Subcutaneous adipose tissue (tissue), 4 donors: ENCODE results near the gene CALM1. TPM values are rescaled to one million over a fixed set of nuclear protein-coding genes. Genes with fewer than 3 reads are reported as not detected.

Experiments
- total RNA-seq, 4 donors: library from RNA; depleted of rRNA; stranded (reverse); fragments of >200 nt; gene quantifications; one replicate each; pipeline ENCODE4 v1.1.0, GENCODE V29; 2016
- TF ChIP-seq, protein P1 (sequence below): fragments of 450-650 bp; IDR thresholded peaks from one replicate; pipeline ENCODE4 v1.5.1; 2016; ENCODE audit warnings: low read depth, mild to moderate bottlenecking, control low read depth, antibody characterized with exemption, moderate library complexity

The CALM1 gene
- total RNA-seq, 4 donors from 2014 or later: 224 to 493 (median 260) TPM

DNA sequence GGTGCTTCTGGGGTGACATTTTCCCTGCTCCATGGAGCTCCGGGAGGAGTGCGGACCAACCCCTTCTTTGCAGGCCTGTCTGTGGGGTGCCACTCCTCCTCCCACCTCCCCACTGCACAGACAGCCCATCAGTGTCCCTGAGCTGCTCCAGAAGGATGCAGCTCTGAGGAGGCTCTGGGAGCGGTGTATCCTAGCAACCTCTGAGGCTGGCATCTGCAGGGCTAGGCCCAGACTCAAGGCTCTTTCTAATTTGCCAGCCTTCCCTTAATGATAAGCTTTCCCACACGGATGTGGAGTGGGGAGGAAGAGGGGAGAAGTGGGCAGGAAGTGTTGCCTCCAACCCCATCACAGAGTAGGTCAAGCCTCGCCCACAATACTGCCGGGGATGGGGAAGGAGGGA lies 59.7 kb downstream of the CALM1 start:
- TF ChIP-seq, protein P1, sequence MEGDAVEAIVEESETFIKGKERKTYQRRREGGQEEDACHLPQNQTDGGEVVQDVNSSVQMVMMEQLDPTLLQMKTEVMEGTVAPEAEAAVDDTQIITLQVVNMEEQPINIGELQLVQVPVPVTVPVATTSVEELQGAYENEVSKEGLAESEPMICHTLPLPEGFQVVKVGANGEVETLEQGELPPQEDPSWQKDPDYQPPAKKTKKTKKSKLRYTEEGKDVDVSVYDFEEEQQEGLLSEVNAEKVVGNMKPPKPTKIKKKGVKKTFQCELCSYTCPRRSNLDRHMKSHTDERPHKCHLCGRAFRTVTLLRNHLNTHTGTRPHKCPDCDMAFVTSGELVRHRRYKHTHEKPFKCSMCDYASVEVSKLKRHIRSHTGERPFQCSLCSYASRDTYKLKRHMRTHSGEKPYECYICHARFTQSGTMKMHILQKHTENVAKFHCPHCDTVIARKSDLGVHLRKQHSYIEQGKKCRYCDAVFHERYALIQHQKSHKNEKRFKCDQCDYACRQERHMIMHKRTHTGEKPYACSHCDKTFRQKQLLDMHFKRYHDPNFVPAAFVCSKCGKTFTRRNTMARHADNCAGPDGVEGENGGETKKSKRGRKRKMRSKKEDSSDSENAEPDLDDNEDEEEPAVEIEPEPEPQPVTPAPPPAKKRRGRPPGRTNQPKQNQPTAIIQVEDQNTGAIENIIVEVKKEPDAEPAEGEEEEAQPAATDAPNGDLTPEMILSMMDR: no peak

DNA sequence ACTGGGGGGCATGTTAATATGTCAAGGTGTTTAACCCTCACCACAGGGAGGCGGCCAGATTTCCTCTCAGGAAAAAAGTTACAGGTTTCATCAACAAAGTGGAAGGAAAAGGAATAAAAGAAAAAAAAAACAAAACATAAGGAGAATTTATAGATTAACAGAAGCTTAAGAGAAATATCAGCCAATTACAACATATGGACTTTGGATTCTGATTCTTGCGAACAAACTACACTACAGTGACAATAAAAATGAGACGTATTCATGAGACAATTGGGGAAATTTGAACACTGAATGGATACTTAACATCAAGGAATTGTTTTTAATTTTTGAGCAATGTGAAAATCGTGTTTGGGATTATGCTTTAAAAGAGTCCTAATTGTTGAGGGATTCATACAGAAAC lies 60.4 kb downstream of the CALM1 start:
- TF ChIP-seq, protein P1: no peak

Other genes starting within 250 kb of the CALM1 start
- gene PSMC1, start 140.5 kb upstream of the CALM1 start, total RNA-seq: 100 to 1,000 TPM in 2 of 4 donors, 10 to 100 TPM in 2; 78.4 to 149 (median 99.2) TPM
- 10 to 100 TPM in 2 of 4 donors, 1 to 10 TPM in 2; 4.7 to 23.7 (median 12.4) TPM for gene NRDE2, start 65.1 kb upstream of the CALM1 start, total RNA-seq